ENCODE data around the gene ZNF555.
"Not testable (repeated sequence)": the region's sequence is repeated elsewhere in the genome, so short reads cannot be mapped to it uniquely, and the experiment has no call there.

The ZNF555 gene

GRCh38 chr19:2840794-2841791 lies at the start of gene ZNF555:
ZNF555 (plus strand) TSS chr19:2841475; CDS start chr19:2841573, 98 bp downstream.
- peak; percentile 96 to 98 for DNase-seq

- DNase-seq: no peak
Observed at GRCh38 chr19:2791876-2792275, 49.4 kb upstream of the ZNF555 start.

GRCh38 chr19:2792666-2793065 lies 48.6 kb upstream of the ZNF555 start:
- not testable (repeated sequence) for DNase-seq

GRCh38 chr19:2793126-2793525 lies 48.1 kb upstream of the ZNF555 start:
- DNase-seq: no peak

- no peak for DNase-seq
Observed at GRCh38 chr19:2793577-2793976, 47.7 kb upstream of the ZNF555 start.

- no peak for DNase-seq
Observed at GRCh38 chr19:2795827-2796658, 45.2 kb upstream of the ZNF555 start.

GRCh38 chr19:2796659-2797266 lies 44.5 kb upstream of the ZNF555 start:
- no peak for DNase-seq

- DNase-seq: no peak
Observed at GRCh38 chr19:2797280-2797679, 44.0 kb upstream of the ZNF555 start.

- no peak for DNase-seq
Observed at GRCh38 chr19:2798158-2798685, 43.1 kb upstream of the ZNF555 start.

GRCh38 chr19:2798733-2799132 lies 42.5 kb upstream of the ZNF555 start:
- no peak for DNase-seq

GRCh38 chr19:2799273-2800020 lies 41.8 kb upstream of the ZNF555 start:
- no peak for DNase-seq

- no peak for DNase-seq
Observed at GRCh38 chr19:2800506-2800905, 40.8 kb upstream of the ZNF555 start.

- no peak for DNase-seq
Observed at GRCh38 chr19:2802826-2803225, 38.4 kb upstream of the ZNF555 start.

- DNase-seq: no peak
Observed at GRCh38 chr19:2803486-2804155, 37.7 kb upstream of the ZNF555 start.

- no peak for DNase-seq
Observed at GRCh38 chr19:2804156-2805004, 36.9 kb upstream of the ZNF555 start.

GRCh38 chr19:2805261-2805900 lies 35.9 kb upstream of the ZNF555 start:
- no peak for DNase-seq

- DNase-seq: no peak
Observed at GRCh38 chr19:2805991-2806649, 35.2 kb upstream of the ZNF555 start.

GRCh38 chr19:2806736-2807378 lies 34.4 kb upstream of the ZNF555 start:
- no peak for DNase-seq
